K562 (cell line): ENCODE data around the gene SPDYE4. TPM values are rescaled to one million over a fixed set of nuclear protein-coding genes. Genes with fewer than 3 reads are reported as not detected.

ENCODE experiments used
- ATAC-seq: fragments of 200-7000 bp; cut with Tn5 transposase; 3 replicates; pipeline ENCODE4 v1.9.1; 2020; ENCODE audit warnings: moderate library complexity
- BruUV-seq: library from RNA; stranded (reverse); fragments of 400-500 nt; replicated peaks from 2 replicates; lab custom pipeline; 2021; lab: Mats Ljungman, UMichigan
- CTCF ChIA-PET: fragments of 300-600 bp; formaldehyde crosslinking; extraction: SDS; loops from one replicate; lab custom pipeline; 2021; ENCODE audit warnings: low intra/inter-chr PET ratio; lab: Yijun Ruan, JAX
- POLR2A ChIA-PET: fragments of 300-600, 350-650 bp; sonication (Branson Sonifier 250); formaldehyde crosslinking; extraction: SDS; loops from one replicate; lab custom pipeline; 2021; ENCODE audit warnings: antibody characterized with exemption, inconsistent platforms; lab: Yijun Ruan, JAX
- DNase-seq, 4 experiments: peaks; one replicate each; pipeline versions ENCODE4 v3.0.0 to v3.0.0-alpha.2; 2011 to 2018; ENCODE audit warnings: low spot score in 3 of 4, mixed read lengths in 3 of 4; ENCODE audit errors: extremely low read depth in 1 of 4
- FAIRE-seq: peaks from 2 replicates; lab custom pipeline; 2011; peaks lifted over from hg19 to GRCh38; lab: Jason Lieb, UNC
- H2AFZ ChIP-seq: 2 replicates; pipeline ENCODE4 v1.6.0; 2011; ENCODE audit warnings: low read depth, low read length, control low read depth, inconsistent platforms
- H3K27ac ChIP-seq: fragments of 200-600 bp; 3 replicates; pipeline ENCODE4 v1.8.0; 2011; ENCODE audit warnings: low read depth, mild to moderate bottlenecking, control low read depth, inconsistent platforms, low read length, moderate library complexity, mixed read lengths; ENCODE audit errors: extremely low read depth
- H3K27me3 ChIP-seq, 2 experiments: fragments of 300-600 bp in 1 of 2; 2 replicates in 1 of 2; 3 replicates in 1 of 2; pipeline versions ENCODE4 v1.6.0 to v1.8.0; 2011; ENCODE audit warnings: inconsistent platforms in 2 of 2, low read length in 2 of 2, mild to moderate bottlenecking in 1 of 2, mixed read lengths in 1 of 2, moderate library complexity in 1 of 2; ENCODE audit not compliant: control insufficient read depth in 2 of 2, insufficient read depth in 2 of 2
- H3K36me3 ChIP-seq: fragments of 300-600 bp; 3 replicates; pipeline ENCODE4 v1.8.0; 2011; ENCODE audit warnings: mild to moderate bottlenecking, low read length, inconsistent platforms; ENCODE audit not compliant: control insufficient read depth, insufficient read depth
- H3K4me1 ChIP-seq, 2 experiments: fragments of 200-600 bp in 1 of 2; replicated peaks in 1 of 2; 2 replicates in 1 of 2; 3 replicates in 1 of 2; pipeline versions ENCODE4 v1.5.1 to v1.8.0; 2011; ENCODE audit warnings: inconsistent platforms in 2 of 2, low read length in 2 of 2, mild to moderate bottlenecking in 1 of 2, mixed read lengths in 1 of 2, moderate library complexity in 1 of 2; ENCODE audit not compliant: control insufficient read depth in 2 of 2, insufficient read depth in 2 of 2
- H3K4me2 ChIP-seq: 2 replicates; pipeline ENCODE4 v1.6.1; 2011; ENCODE audit warnings: low read length, control low read depth, inconsistent platforms, mixed read lengths; ENCODE audit not compliant: insufficient read depth
- H3K4me3 ChIP-seq: fragments of 200-600 bp; sonication (generic), shearing (Covaris generic); 2 replicates; pipeline ENCODE4 v1.5.1; 2016; ENCODE audit warnings: control low read depth, inconsistent platforms
- H3K79me2 ChIP-seq: fragments of 200-600 bp; 3 replicates; pipeline ENCODE4 v1.8.0; 2011; ENCODE audit warnings: low read length, inconsistent platforms; ENCODE audit not compliant: control insufficient read depth, insufficient read depth
- H3K9ac ChIP-seq, 2 experiments: 2 replicates each; pipeline versions ENCODE4 v1.6.0 to v1.6.1; 2011; ENCODE audit warnings: low read depth in 2 of 2, low read length in 2 of 2, control low read depth in 1 of 2, inconsistent platforms in 1 of 2, mild to moderate bottlenecking in 1 of 2, mixed read lengths in 1 of 2; ENCODE audit not compliant: insufficient read depth in 1 of 2
- H3K9me1 ChIP-seq: one replicate; pipeline ENCODE4 v1.6.0; 2011; ENCODE audit warnings: inconsistent platforms, mild to moderate bottlenecking, low read length, moderate library complexity; ENCODE audit not compliant: control insufficient read depth, insufficient read depth
- H3K9me3 ChIP-seq: replicated peaks from 2 replicates; pipeline ENCODE4 v1.5.1; 2011; ENCODE audit warnings: low read depth, low read length, inconsistent platforms; ENCODE audit not compliant: control insufficient read depth, insufficient read depth
- H4K20me1 ChIP-seq: replicated peaks from 2 replicates; pipeline ENCODE4 v1.6.1; 2011; ENCODE audit warnings: low read length, inconsistent platforms, mixed read lengths; ENCODE audit not compliant: control insufficient read depth, insufficient read depth
- CBFB ChIP-seq: sonication (generic); formaldehyde crosslinking; IDR thresholded peaks from 2 replicates; pipeline ENCODE4 v1.4.0; 2020; ENCODE audit warnings: mild to moderate bottlenecking, missing genetic modification reagents
- EZH2 ChIP-seq: IDR thresholded peaks from 2 replicates; pipeline ENCODE4 v1.6.1; 2012; ENCODE audit warnings: low read depth, mild to moderate bottlenecking, inconsistent platforms, low read length, borderline replicate concordance
- MTA1 ChIP-seq: fragments of 450-650 bp; IDR thresholded peaks from 2 replicates; pipeline ENCODE4 v1.6.1; 2017; ENCODE audit warnings: borderline replicate concordance
- NBN ChIP-seq: fragments of 450-650 bp; IDR thresholded peaks from 2 replicates; pipeline ENCODE4 v1.6.1; 2016; ENCODE audit warnings: low read depth, mild to moderate bottlenecking
- NFIC ChIP-seq: fragments of 450-650 bp; IDR thresholded peaks from 2 replicates; pipeline ENCODE4 v1.6.1; 2017; ENCODE audit warnings: mild to moderate bottlenecking, inconsistent platforms
- PHTF2 ChIP-seq: fragments of 250-450 bp; sonication (Bioruptor Pico); IDR thresholded peaks from 2 replicates; pipeline ENCODE4 v1.5.0; 2021; ENCODE audit warnings: mild to moderate bottlenecking
- RBM17 ChIP-seq: fragments of 200-400 bp; formaldehyde crosslinking; IDR thresholded peaks from 2 replicates; pipeline ENCODE4 v1.6.1; 2017; ENCODE audit warnings: low read depth, mild to moderate bottlenecking, low read length, borderline replicate concordance
- RBM22 ChIP-seq: fragments of 200-400 bp; formaldehyde crosslinking; IDR thresholded peaks from 2 replicates; pipeline ENCODE4 v1.6.1; 2018; ENCODE audit warnings: low read length, low read depth; ENCODE audit not compliant: poor library complexity, severe bottlenecking
- RFX7 ChIP-seq: fragments of 250-450 bp; sonication (Bioruptor Pico); IDR thresholded peaks from 2 replicates; pipeline ENCODE4 v1.5.1; 2021; ENCODE audit warnings: mild to moderate bottlenecking
- SMAD1 ChIP-seq: fragments of 150-350 bp; IDR thresholded peaks from 2 replicates; pipeline ENCODE4 v1.6.1; 2014; ENCODE audit warnings: low read length, low read depth; ENCODE audit not compliant: partially characterized antibody
- SMC3 ChIP-seq: conservative IDR thresholded peaks from 2 replicates; pipeline ENCODE4 v1.6.1; 2011; ENCODE audit warnings: low read depth, low read length, improper control_type of control experiment; ENCODE audit not compliant: insufficient read depth
- SRSF9 ChIP-seq: fragments of 200-400 bp; formaldehyde crosslinking; IDR thresholded peaks from 2 replicates; pipeline ENCODE4 v1.6.1; 2017; ENCODE audit warnings: low read depth, low read length, borderline replicate concordance
- ZNF24 ChIP-seq: fragments of 450-650 bp; IDR thresholded peaks from 2 replicates; pipeline ENCODE4 v1.6.1; 2016
- ZNF785 ChIP-seq: fragments of 250-450 bp; sonication (Bioruptor Pico); IDR thresholded peaks from 2 replicates; pipeline ENCODE4 v1.4.0; 2020; ENCODE audit warnings: mild to moderate bottlenecking
- WGBS: fragments of 100-300 bp; shearing (Covaris generic); methylation state at CpG from one replicate; pipeline ENCODE4 v1.1.6; 2016; ENCODE audit warnings: low coverage, mixed read lengths; ENCODE audit not compliant: insufficient coverage; ENCODE audit errors: missing lambda C conversion rate; 5-methylcytosine and 5-hydroxymethylcytosine counted together
- in situ Hi-C: fragments of 300-500 bp; cut with MboI; formaldehyde crosslinking; loops from 4 replicates; pipeline ENCODE4 v1.15.0; 2018; ENCODE audit warnings: inconsistent platforms, mixed read lengths
- intact Hi-C: fragments of 100-400 bp; cut with micrococcal nuclease; formaldehyde crosslinking; loops from 2 replicates; pipeline ENCODE4 v1.14.2; 2022
- polyA plus RNA-seq, 8 experiments: library from polyadenylated mRNA; depleted of rRNA in 4 of 8; stranded (reverse) in 5 of 8; unstranded in 3 of 8; fragments of >200 nt; fragmentation: Nextera tagmentation in 2 of 8; fragmentation: Illumina TruSeq in 1 of 8; extraction: Ambion mirVana in 2 of 8; extraction: Trizol in 1 of 8; gene quantifications; 2 replicates each; pipeline versions ENCODE4 v1.2.1 to v1.2.3, GENCODE V29; 2011 to 2014; ENCODE audit warnings: inconsistent platforms in 1 of 8, missing spikeins in 1 of 8
- total RNA-seq, 7 experiments: library from RNA; depleted of rRNA in 6 of 7; stranded (reverse); fragments of >200 nt in 6 of 7; fragmentation: Illumina TruSeq in 2 of 7; extraction: Trizol in 2 of 7; gene quantifications; 2 replicates each; pipeline versions ENCODE4 v1.2.1 to v1.2.3, GENCODE V29; 2011 to 2021; ENCODE audit warnings: low replicate concordance in 1 of 7
- TF ChIP-seq, protein P1 (sequence below), 2 experiments: IDR thresholded peaks in 1 of 2; conservative IDR thresholded peaks in 1 of 2; 2 replicates each; pipeline ENCODE4 v1.6.1; 2016; ENCODE audit warnings: low read depth in 2 of 2, mild to moderate bottlenecking in 1 of 2, missing compliant biosample characterization in 1 of 2, missing genetic modification characterization in 1 of 2, moderate library complexity in 1 of 2
- TF ChIP-seq, protein P2 (sequence below): fragments of 250-450 bp; sonication (Bioruptor Pico); IDR thresholded peaks from 2 replicates; pipeline ENCODE4 v1.4.0; 2020; ENCODE audit warnings: mild to moderate bottlenecking, moderate library complexity
- TF ChIP-seq, protein P3 (sequence below): fragments of 250-450 bp; sonication (Bioruptor Pico); IDR thresholded peaks from 2 replicates; pipeline ENCODE4 v1.4.0; 2020; ENCODE audit warnings: mild to moderate bottlenecking
- TF ChIP-seq, protein P4 (sequence below): fragments of 250-450 bp; sonication (Bioruptor Pico); IDR thresholded peaks from 2 replicates; pipeline ENCODE4 v1.9.0; 2021; ENCODE audit warnings: mild to moderate bottlenecking

SPDYE4 gene
- total and polyA plus RNA-seq, 9 of the 15 experiments (the other 6 are each of a cell fraction or from before 2014, with no cell fraction given) = not detected

DNA sequence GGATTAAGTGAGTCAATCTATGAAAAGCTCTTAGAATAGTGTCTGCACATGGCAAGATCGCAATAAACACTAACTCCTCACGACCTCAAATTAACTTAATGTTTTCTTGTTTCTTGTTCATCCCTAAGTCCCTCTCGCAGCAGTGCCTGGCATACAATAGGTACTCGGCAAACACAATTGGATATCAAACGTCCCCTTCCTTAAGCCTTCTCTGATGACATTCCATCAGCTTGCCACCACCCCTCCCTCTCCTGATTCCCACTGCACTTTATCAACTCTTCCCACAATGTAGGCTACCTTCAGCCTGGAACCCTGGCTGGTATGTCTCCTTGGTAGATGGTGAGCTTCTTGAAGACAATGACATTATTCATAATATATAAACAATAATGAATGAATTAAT, 47.1 kb downstream of the SPDYE4 start:
- no peak overlapping the region for H3K27ac ChIP-seq
- intact Hi-C loops (no loop called here), in situ Hi-C loops (no loop called here)
- peaks cover 0 to 4% of the 10 kb centered on the region in 2 experiments; a peak in 1 of 5 replicates for H3K27me3 ChIP-seq
- H3K4me3 ChIP-seq = no peak overlapping the region
- no peaks in the 10 kb centered on the region; a peak in 1 of 5 replicates for H3K4me1 ChIP-seq
- no peaks in the 10 kb centered on the region for H3K9me1 ChIP-seq
- no peak overlapping the region for H3K9ac ChIP-seq
- 5% methylated on average over 5 of the region's 5 CpGs for WGBS
- H3K4me2 ChIP-seq = no peak overlapping the region
- H2AFZ ChIP-seq = no peak overlapping the region
- FAIRE-seq (no peak), ATAC-seq (no peak), DNase-seq (no peak)
- POLR2A ChIA-PET = interaction anchor here (0.6 kb wide), 1 partner anchor 180 kb away, joined by 3 read pairs; no protein-coding TSS in a partner anchor
- H3K9me3 ChIP-seq = no peaks in the 10 kb centered on the region
- CTCF ChIA-PET = no interaction called here
- H3K79me2 ChIP-seq = no peaks in the 10 kb centered on the region
- no TSS peak for BruUV-seq
- H4K20me1 ChIP-seq = no peaks in the 10 kb centered on the region
- no peaks in the 10 kb centered on the region for H3K36me3 ChIP-seq
- TF ChIP-seq RFX7 (CRISPR knock-in tag) (no peak), ZNF24 (no peak), PHTF2 (CRISPR knock-in tag) (no peak), CBFB (CRISPR knock-in tag) (no peak), SMAD1 (no peak), SMC3 (no peak), SRSF9 (no peak), NBN (no peak), NFIC (no peak), EZH2 (no peak), RBM22 (no peak), MTA1 (no peak), ZNF785 (CRISPR knock-in tag) (no peak), RBM17 (no peak)
- TF ChIP-seq, protein P1, sequence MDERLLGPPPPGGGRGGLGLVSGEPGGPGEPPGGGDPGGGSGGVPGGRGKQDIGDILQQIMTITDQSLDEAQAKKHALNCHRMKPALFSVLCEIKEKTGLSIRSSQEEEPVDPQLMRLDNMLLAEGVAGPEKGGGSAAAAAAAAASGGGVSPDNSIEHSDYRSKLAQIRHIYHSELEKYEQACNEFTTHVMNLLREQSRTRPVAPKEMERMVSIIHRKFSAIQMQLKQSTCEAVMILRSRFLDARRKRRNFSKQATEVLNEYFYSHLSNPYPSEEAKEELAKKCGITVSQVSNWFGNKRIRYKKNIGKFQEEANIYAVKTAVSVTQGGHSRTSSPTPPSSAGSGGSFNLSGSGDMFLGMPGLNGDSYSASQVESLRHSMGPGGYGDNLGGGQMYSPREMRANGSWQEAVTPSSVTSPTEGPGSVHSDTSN (CRISPR knock-in tag; IDR thresholded peaks at IDR 0.05; ENCODE audit: low read depth) = no peak
- TF ChIP-seq, protein P1 (tag; conservative IDR thresholded peaks at IDR 0.05; ENCODE audit: low read depth) = no peak
- TF ChIP-seq, protein P2, sequence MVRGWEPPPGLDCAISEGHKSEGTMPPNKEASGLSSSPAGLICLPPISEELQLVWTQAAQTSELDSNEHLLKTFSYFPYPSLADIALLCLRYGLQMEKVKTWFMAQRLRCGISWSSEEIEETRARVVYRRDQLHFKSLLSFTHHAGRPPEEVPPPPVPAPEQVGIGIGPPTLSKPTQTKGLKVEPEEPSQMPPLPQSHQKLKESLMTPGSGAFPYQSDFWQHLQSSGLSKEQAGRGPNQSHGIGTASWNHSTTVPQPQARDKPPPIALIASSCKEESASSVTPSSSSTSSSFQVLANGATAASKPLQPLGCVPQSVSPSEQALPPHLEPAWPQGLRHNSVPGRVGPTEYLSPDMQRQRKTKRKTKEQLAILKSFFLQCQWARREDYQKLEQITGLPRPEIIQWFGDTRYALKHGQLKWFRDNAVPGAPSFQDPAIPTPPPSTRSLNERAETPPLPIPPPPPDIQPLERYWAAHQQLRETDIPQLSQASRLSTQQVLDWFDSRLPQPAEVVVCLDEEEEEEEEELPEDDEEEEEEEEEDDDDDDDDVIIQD = no peak
- TF ChIP-seq, protein P3, sequence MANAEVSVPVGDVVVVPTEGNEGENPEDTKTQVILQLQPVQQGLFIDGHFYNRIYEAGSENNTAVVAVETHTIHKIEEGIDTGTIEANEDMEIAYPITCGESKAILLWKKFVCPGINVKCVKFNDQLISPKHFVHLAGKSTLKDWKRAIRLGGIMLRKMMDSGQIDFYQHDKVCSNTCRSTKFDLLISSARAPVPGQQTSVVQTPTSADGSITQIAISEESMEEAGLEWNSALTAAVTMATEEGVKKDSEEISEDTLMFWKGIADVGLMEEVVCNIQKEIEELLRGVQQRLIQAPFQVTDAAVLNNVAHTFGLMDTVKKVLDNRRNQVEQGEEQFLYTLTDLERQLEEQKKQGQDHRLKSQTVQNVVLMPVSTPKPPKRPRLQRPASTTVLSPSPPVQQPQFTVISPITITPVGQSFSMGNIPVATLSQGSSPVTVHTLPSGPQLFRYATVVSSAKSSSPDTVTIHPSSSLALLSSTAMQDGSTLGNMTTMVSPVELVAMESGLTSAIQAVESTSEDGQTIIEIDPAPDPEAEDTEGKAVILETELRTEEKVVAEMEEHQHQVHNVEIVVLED = no peak
- TF ChIP-seq, protein P4, sequence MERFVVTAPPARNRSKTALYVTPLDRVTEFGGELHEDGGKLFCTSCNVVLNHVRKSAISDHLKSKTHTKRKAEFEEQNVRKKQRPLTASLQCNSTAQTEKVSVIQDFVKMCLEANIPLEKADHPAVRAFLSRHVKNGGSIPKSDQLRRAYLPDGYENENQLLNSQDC (CRISPR knock-in tag) = no peak
